ENCODE results near the gene MGAM2.

Gene MGAM2

DNA sequence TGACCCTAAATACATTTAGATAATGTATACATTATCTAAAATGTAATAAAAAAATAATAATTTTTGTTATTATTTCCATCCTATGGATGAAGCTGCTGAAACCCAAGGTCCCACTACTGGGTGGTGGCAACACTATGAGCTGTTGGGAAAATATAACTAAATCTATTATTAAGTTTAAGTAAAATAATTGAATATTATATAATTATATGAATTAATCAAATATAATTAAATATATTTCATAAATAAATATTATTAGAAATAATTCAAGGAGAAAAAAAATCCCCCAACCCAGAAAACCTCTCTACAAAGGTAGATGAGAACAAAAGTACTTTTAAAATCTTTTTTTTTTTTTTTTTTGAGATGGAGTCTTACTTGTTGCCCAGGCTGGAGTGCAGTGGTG lies 138.4 kb downstream of the MGAM2 start:
- H3K4me1 ChIP-seq: no peaks in the 10 kb centered on the region

GRCh38 chr7:142250705-142251104 lies 139.2 kb downstream of the MGAM2 start:
- Histone ChIP-seq H3K9me3 (no peaks in the 10 kb centered on the region), H3K4me3 (ENCODE audit: low read depth, low read length) (no peak overlapping the region), H3K36me3 (no peaks in the 10 kb centered on the region), H3K4me1 (no peaks in the 10 kb centered on the region), H3K27me3 (no peaks in the 10 kb centered on the region)
- TF ChIP-seq, protein P1, sequence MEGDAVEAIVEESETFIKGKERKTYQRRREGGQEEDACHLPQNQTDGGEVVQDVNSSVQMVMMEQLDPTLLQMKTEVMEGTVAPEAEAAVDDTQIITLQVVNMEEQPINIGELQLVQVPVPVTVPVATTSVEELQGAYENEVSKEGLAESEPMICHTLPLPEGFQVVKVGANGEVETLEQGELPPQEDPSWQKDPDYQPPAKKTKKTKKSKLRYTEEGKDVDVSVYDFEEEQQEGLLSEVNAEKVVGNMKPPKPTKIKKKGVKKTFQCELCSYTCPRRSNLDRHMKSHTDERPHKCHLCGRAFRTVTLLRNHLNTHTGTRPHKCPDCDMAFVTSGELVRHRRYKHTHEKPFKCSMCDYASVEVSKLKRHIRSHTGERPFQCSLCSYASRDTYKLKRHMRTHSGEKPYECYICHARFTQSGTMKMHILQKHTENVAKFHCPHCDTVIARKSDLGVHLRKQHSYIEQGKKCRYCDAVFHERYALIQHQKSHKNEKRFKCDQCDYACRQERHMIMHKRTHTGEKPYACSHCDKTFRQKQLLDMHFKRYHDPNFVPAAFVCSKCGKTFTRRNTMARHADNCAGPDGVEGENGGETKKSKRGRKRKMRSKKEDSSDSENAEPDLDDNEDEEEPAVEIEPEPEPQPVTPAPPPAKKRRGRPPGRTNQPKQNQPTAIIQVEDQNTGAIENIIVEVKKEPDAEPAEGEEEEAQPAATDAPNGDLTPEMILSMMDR (IDR thresholded peaks at IDR 0.05; ENCODE audit: low read depth, low read length): no peak
- DNase-seq: no peak

More for the DNA sequence above, 138.4 kb downstream of the MGAM2 start:
- no peak overlapping the region for H3K4me3 ChIP-seq (ENCODE audit: low read depth, low read length)
- H3K9me3 ChIP-seq: no peaks in the 10 kb centered on the region
- no peak for DNase-seq
- no peaks in the 10 kb centered on the region for H3K36me3 ChIP-seq
- no peaks in the 10 kb centered on the region for H3K27me3 ChIP-seq
- TF ChIP-seq, protein P1 (IDR thresholded peaks at IDR 0.05; ENCODE audit: low read depth, low read length): no peak

DNA sequence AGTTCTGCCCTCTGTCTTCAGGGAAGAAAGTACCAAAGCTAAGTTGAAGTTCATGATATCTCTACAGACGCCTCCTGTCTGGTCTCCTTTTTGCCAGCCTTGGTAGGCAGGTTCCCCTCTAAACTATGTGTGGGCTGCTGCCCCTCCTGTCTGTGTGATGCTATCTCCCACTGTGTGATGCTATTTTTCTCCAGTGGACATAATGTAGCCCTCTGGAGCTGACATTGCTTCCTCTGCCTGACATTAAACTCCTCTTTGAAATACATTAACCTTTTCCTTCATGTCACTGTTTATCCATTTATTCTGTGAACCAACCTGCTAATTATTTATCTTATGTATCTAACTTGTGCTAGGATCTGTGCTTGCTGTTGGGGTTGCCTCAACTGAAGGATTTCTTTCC lies 146.4 kb downstream of the MGAM2 start, which contains the start of gene PRSS58:
TSS of gene PRSS58 (minus strand) at position 101 of the 400 bp plus-strand sequence. CDS start 351 bp downstream, outside the sequence.
- TF ChIP-seq, protein P1 (IDR thresholded peaks at IDR 0.05; ENCODE audit: low read depth, low read length): no peak
- H3K27me3 ChIP-seq: no peaks in the 10 kb centered on the region

GRCh38 chr7:142263598-142264380 lies 152.3 kb downstream of the MGAM2 start:
- Histone ChIP-seq H3K4me1 (no peaks in the 10 kb centered on the region), H3K9me3 (no peaks in the 10 kb centered on the region), H3K4me3 (ENCODE audit: low read depth, low read length) (no peak overlapping the region), H3K27me3 (no peaks in the 10 kb centered on the region), H3K36me3 (no peaks in the 10 kb centered on the region)
- TF ChIP-seq, protein P1 (IDR thresholded peaks at IDR 0.05; ENCODE audit: low read depth, low read length): no peak
- DNase-seq: no peak

More for the DNA sequence above, 146.4 kb downstream of the MGAM2 start, which contains the start of gene PRSS58:
- Histone ChIP-seq H3K36me3 (no peaks in the 10 kb centered on the region), H3K9me3 (no peaks in the 10 kb centered on the region), H3K4me1 (no peaks in the 10 kb centered on the region), H3K4me3 (ENCODE audit: low read depth, low read length) (no peak within 1 kb of the TSS)
- DNase-seq: no peak
